ENCODE results near the gene IDNK.

The IDNK gene

GRCh38 chr9:83691492-83691891, 68.5 kb downstream of the IDNK start:
- no peak for DNase-seq (ENCODE audit: low spot score)
